WI38 (cell line): ENCODE data around the gene CALML3.

Experiments
- H3K4me3 ChIP-seq: 2 replicates; pipeline ENCODE4 v1.5.1; 2011; ENCODE audit warnings: low read depth, mild to moderate bottlenecking, control low read depth, low read length
- TF ChIP-seq, protein P1 (sequence below): IDR thresholded peaks from 2 replicates; pipeline ENCODE4 v1.5.1; 2012; ENCODE audit warnings: low read depth, mild to moderate bottlenecking, control low read depth, low read length

CALML3 gene

DNA sequence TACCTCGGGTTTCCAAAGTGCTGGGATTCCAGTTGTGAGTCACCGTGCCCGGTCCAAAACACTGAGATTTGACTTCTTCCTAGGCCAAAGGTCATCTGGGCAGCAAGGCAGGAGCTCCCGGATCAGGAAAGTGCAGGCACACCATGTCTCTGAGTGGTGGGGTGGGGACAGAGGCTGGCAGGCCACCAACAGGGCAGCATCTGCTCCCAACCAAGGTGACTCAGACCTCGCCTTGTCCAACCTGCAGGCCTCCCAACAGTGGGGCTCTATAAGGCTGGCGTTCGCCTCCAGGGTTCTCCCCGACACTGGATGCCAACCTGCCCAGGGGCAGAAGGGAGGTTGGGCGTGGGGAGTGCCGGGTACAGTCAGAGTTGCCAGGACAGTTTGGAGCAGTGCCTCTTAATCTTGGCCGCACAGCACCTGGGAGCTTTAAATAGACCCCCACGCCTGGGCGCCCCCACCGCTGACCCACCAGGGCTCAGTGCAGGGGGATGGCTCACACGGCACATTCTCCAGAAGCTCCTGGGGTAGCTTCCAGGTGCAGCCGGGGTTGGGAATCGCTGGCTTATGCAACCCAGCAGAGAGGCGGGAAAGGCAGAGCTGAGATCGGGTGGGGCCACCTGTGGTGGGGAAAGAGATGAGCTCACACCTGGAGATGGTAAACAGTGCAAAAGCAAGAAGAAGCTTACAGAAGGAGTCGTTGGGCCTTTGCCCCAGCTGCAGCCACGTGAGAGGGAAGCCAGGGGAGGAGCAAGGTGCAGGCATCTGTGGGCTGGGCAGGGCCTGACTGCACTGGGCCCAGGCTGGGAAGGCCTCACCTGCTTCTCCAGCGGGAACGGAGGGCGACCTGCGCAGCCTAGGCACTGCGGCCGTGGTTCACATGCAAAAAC is 36.2 kb upstream of the CALML3 start:
- H3K4me3 ChIP-seq, result no peak overlapping the region
- TF ChIP-seq, protein P1, sequence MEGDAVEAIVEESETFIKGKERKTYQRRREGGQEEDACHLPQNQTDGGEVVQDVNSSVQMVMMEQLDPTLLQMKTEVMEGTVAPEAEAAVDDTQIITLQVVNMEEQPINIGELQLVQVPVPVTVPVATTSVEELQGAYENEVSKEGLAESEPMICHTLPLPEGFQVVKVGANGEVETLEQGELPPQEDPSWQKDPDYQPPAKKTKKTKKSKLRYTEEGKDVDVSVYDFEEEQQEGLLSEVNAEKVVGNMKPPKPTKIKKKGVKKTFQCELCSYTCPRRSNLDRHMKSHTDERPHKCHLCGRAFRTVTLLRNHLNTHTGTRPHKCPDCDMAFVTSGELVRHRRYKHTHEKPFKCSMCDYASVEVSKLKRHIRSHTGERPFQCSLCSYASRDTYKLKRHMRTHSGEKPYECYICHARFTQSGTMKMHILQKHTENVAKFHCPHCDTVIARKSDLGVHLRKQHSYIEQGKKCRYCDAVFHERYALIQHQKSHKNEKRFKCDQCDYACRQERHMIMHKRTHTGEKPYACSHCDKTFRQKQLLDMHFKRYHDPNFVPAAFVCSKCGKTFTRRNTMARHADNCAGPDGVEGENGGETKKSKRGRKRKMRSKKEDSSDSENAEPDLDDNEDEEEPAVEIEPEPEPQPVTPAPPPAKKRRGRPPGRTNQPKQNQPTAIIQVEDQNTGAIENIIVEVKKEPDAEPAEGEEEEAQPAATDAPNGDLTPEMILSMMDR, result no peak

GRCh38 chr10:5490032-5490431 is 34.7 kb upstream of the CALML3 start:
- H3K4me3 ChIP-seq, result no peak overlapping the region
- TF ChIP-seq, protein P1, result no peak

DNA sequence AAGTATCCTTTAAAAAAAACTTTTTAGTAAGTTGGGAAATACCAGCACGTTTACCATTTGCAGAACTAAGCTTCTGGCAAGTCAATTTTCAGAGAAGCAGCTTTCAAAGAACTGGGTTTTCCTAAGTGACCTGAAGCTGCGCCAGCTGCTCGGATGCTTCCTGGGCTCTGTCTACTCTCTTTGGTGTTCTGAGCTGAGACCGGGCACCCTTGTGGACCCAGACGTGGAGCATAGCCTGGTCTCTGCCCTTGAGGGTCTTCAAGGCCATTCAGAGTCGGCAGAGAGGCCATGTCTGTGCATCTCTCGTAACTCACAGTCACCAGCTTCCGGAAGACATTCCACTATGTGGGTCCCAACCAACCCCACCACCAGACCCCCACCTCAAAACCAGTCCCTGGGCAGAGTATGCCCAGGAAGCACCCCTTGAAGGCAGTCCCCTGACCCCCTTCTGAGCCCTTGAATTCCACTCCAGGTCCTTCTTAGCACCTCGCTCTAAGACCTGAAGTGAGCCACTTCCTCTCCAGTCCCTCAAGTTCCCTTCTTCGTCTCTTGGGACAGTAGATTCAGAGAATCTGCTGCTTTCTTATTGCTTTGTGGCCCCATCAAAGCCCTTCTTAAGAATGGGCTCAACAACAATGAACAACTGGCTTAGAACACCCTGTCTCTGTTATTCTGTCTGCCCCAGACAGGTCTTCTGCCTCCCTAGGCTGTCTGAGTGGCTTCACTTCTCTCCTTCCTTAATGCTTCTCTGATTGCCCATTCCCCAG is 33.9 kb upstream of the CALML3 start:
- TF ChIP-seq, protein P1, result no peak
- no peak overlapping the region for H3K4me3 ChIP-seq

DNA sequence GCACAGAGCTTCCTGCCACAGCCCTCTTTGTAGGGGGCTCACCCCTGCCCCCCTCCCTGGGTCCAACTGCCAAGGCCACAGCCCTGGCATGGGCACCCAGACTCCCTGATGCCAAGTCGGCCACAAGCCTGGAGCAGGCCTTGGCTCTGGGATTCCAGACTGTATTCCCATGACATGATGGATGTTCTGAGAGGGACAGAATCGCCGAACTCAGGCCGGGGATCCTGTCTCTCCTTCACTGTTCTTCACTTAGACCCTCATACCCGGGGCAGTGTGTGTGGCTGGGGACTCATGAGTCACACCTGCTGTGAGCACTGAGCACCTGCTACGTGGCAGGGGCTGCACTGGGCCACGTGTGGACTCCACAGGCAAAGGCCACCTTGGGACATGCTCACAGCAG is 33.3 kb upstream of the CALML3 start:
- TF ChIP-seq, protein P1, result no peak
- no peak overlapping the region for H3K4me3 ChIP-seq

DNA sequence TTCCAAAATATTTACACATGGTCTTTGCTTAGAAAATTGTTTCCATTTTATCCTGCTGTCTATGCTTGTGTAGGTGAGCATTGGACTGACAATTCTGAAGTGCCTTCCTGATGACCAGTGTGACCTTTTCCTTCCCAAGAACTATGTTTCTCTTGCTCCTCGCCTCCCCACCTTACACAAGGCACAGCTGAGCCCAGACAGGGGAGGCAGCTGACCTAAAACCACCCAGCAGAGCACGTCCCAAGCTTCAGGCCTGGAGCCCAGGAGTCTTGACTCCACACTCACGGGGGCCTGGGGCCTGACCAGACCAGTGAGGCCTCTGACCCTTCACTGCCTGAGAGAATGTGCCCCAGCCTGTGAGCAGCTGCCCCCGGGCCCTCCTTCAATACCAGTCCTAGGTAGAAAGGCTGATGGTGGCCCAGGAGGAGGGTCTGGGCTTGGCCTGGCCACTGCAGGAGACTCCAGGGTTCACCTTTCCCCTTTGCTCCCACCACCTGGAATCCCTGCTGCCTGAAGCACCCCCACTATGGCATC is 32.4 kb upstream of the CALML3 start:
- TF ChIP-seq, protein P1, result no peak
- H3K4me3 ChIP-seq, result no peak overlapping the region

GRCh38 chr10:5492929-5493576 is 31.7 kb upstream of the CALML3 start:
- TF ChIP-seq, protein P1, result no peak
- H3K4me3 ChIP-seq, result no peak overlapping the region
